Large intestine (tissue), 3 donors: ENCODE results near the gene RTL1. TPM values are rescaled to one million over a fixed set of nuclear protein-coding genes. Genes with fewer than 3 reads are reported as not detected.

Source experiments
- DNase-seq, 2 donors: peaks; one replicate each; pipeline versions ENCODE4 v3.0.0 to v3.0.0-alpha.2; 2013
- H3K27ac ChIP-seq: one replicate; pipeline ENCODE4 v1.5.1; 2013; ENCODE audit warnings: low read length
- H3K27me3 ChIP-seq: 2 replicates; pipeline ENCODE4 v1.6.1; 2013; ENCODE audit warnings: low read length; ENCODE audit not compliant: control insufficient read depth, insufficient read depth
- H3K36me3 ChIP-seq: 2 replicates; pipeline ENCODE4 v1.6.1; 2013; ENCODE audit warnings: low read length; ENCODE audit not compliant: control insufficient read depth, insufficient read depth
- H3K4me1 ChIP-seq: one replicate; pipeline ENCODE4 v1.6.1; 2013; ENCODE audit warnings: low read length; ENCODE audit not compliant: control insufficient read depth, insufficient read depth
- H3K4me3 ChIP-seq: one replicate; pipeline ENCODE4 v1.5.1; 2013; ENCODE audit warnings: low read length
- H3K9me3 ChIP-seq: one replicate; pipeline ENCODE4 v1.6.1; 2013; ENCODE audit warnings: mild to moderate bottlenecking, low read depth, low read length, moderate library complexity; ENCODE audit not compliant: control insufficient read depth
- WGBS: methylation state at CpG from one replicate; pipeline ENCODE4 v1.1.5; 2013; ENCODE audit warnings: low lambda C conversion rate; ENCODE audit not compliant: insufficient coverage; 5-methylcytosine and 5-hydroxymethylcytosine counted together
- polyA plus RNA-seq: library from polyadenylated mRNA; unstranded; fragments of 120-200 nt; gene quantifications from one replicate; pipeline ENCODE4 v1.2.1, GENCODE V29; 2013

Gene RTL1
- polyA plus RNA-seq, 1 donor: 0.16 TPM

GRCh38 chr14:100906420-100906819 lies 2.9 kb upstream of the RTL1 start:
- H3K27me3 ChIP-seq: peaks cover 54% of the 10 kb centered on the region
- no peak overlapping the region for H3K4me3 ChIP-seq
- H3K9me3 ChIP-seq: peaks cover 4% of the 10 kb centered on the region
- no CpG with 5 or more reads among the region's 6 CpGs for WGBS
- no peak for DNase-seq
- no peaks in the 10 kb centered on the region for H3K36me3 ChIP-seq
- no peaks in the 10 kb centered on the region for H3K4me1 ChIP-seq
- H3K27ac ChIP-seq: no peak overlapping the region

- H3K4me1 ChIP-seq: peaks cover 4% of the 10 kb centered on the region
- WGBS: no CpG with 5 or more reads among the region's 12 CpGs
- H3K27me3 ChIP-seq: peaks cover 66% of the 10 kb centered on the region
Observed at GRCh38 chr14:100905166-100905565, 1.6 kb upstream of the RTL1 start.

GRCh38 chr14:100904307-100905087 lies 975 bp upstream of the RTL1 start:
- H3K4me1 ChIP-seq: peaks cover 5% of the 10 kb centered on the region
- H3K27me3 ChIP-seq: peaks cover 73% of the 10 kb centered on the region
- peaks cover 4% of the 10 kb centered on the region for H3K9me3 ChIP-seq
- no CpG with 5 or more reads among the region's 45 CpGs for whole genome bisulfite sequencing
- no peak for DNase-seq
- H3K4me3 ChIP-seq: no peak overlapping the region
- H3K36me3 ChIP-seq: no peaks in the 10 kb centered on the region
- H3K27ac ChIP-seq: no peak overlapping the region

More at GRCh38 chr14:100905166-100905565, 1.6 kb upstream of the RTL1 start:
- no peak for DNase-seq
- H3K36me3 ChIP-seq: no peaks in the 10 kb centered on the region
- H3K4me3 ChIP-seq: no peak overlapping the region
- peaks cover 4% of the 10 kb centered on the region for H3K9me3 ChIP-seq
- no peak overlapping the region for H3K27ac ChIP-seq

GRCh38 chr14:100903134-100903468 lies 421 bp downstream of the RTL1 start:
- Histone ChIP-seq H3K4me3 (no peak overlapping the region), H3K27me3 (peaks cover 84% of the 10 kb centered on the region), H3K36me3 (no peaks in the 10 kb centered on the region), H3K9me3 (peaks cover 4% of the 10 kb centered on the region), H3K4me1 (peaks cover 7% of the 10 kb centered on the region), H3K27ac (no peak overlapping the region)
- DNase-seq: no peak
- no CpG with 5 or more reads among the region's 10 CpGs for WGBS

GRCh38 chr14:100902295-100903133 lies 1.0 kb downstream of the RTL1 start:
- Histone ChIP-seq H3K4me1 (peaks cover 7% of the 10 kb centered on the region), H3K27me3 (peaks cover 84% of the 10 kb centered on the region), H3K9me3 (peaks cover 4% of the 10 kb centered on the region), H3K4me3 (no peak overlapping the region), H3K27ac (no peak overlapping the region), H3K36me3 (no peaks in the 10 kb centered on the region)
- no CpG with 5 or more reads among the region's 18 CpGs for WGBS
- no peak for DNase-seq

- Histone ChIP-seq H3K36me3 (no peaks in the 10 kb centered on the region), H3K27ac (no peak overlapping the region), H3K4me1 (peaks cover 7% of the 10 kb centered on the region), H3K27me3 (peaks cover 83% of the 10 kb centered on the region), H3K9me3 (peaks cover 4% of the 10 kb centered on the region), H3K4me3 (no peak overlapping the region)
- no CpG with 5 or more reads among the region's 12 CpGs for WGBS
- DNase-seq: no peak
Observed at GRCh38 chr14:100901391-100902183, 1.9 kb downstream of the RTL1 start.

- no peak for DNase-seq
- Histone ChIP-seq H3K27me3 (peaks cover 80% of the 10 kb centered on the region), H3K27ac (no peak overlapping the region), H3K4me1 (peaks cover 7% of the 10 kb centered on the region), H3K4me3 (no peak overlapping the region), H3K36me3 (no peaks in the 10 kb centered on the region), H3K9me3 (peaks cover 4% of the 10 kb centered on the region)
- WGBS: no CpG with 5 or more reads among the region's 15 CpGs
Observed at GRCh38 chr14:100900837-100901390, 2.6 kb downstream of the RTL1 start.

- Histone ChIP-seq H3K4me1 (peaks cover 7% of the 10 kb centered on the region), H3K4me3 (no peak overlapping the region), H3K36me3 (no peaks in the 10 kb centered on the region), H3K9me3 (peaks cover 4% of the 10 kb centered on the region), H3K27ac (no peak overlapping the region), H3K27me3 (peaks cover 76% of the 10 kb centered on the region)
- peak in 1 of 2 donors; percentile 5 for DNase-seq
- 0% methylated on average over 1 of the region's 19 CpGs for WGBS
Observed at GRCh38 chr14:100899884-100900771, 3.4 kb downstream of the RTL1 start.
